ENCODE results near the gene DACH1.

GRCh38 chr13:71851498-71852409, 15.2 kb downstream of the DACH1 start:
- TF ChIP-seq CTCF (IDR thresholded peaks at IDR 0.05 in 4 of 5, conservative IDR thresholded peaks at IDR 0.05 in 1 of 5), result no peak
- TF ChIP-seq POLR2A (IDR thresholded peaks at IDR 0.05), result no peak
